OCI-LY1 (cell line): ENCODE results near the gene CA12.

Experiments
- H2AFZ ChIP-seq: fragments of 200-600 bp; sonication (generic), shearing (Covaris generic); 2 replicates; pipeline ENCODE4 v1.6.0; 2014; ENCODE audit warnings: antibody characterized with exemption, mild to moderate bottlenecking, low read length
- H3F3A ChIP-seq: fragments of 200-600 bp; sonication (generic), shearing (Covaris generic); 2 replicates; pipeline ENCODE4 v1.6.0; 2014; ENCODE audit warnings: mild to moderate bottlenecking, antibody characterized with exemption, low read length, moderate library complexity; ENCODE audit not compliant: insufficient read depth
- H3K27ac ChIP-seq: fragments of 200-600 bp; sonication (generic); 2 replicates; pipeline ENCODE4 v1.5.1; 2014; ENCODE audit warnings: low read length, mixed run types, mild to moderate bottlenecking, low read depth; ENCODE audit not compliant: poor library complexity, severe bottlenecking
- H3K27me3 ChIP-seq: fragments of 200-600 bp; sonication (generic); 2 replicates; pipeline ENCODE4 v1.6.0; 2014; ENCODE audit warnings: antibody characterized with exemption, mild to moderate bottlenecking, low read length, moderate library complexity; ENCODE audit not compliant: insufficient read depth
- H3K36me3 ChIP-seq: fragments of 200-600 bp; sonication (generic); 2 replicates; pipeline ENCODE4 v1.6.1; 2014; ENCODE audit warnings: mild to moderate bottlenecking, antibody characterized with exemption, low read length, moderate library complexity, mixed read lengths; ENCODE audit not compliant: insufficient read depth
- H3K4me1 ChIP-seq: fragments of 200-600 bp; sonication (generic); 2 replicates; pipeline ENCODE4 v1.5.1; 2014; ENCODE audit warnings: mild to moderate bottlenecking, low read length, moderate library complexity; ENCODE audit not compliant: insufficient read depth, severe bottlenecking
- H3K4me2 ChIP-seq: fragments of 200-600 bp; sonication (generic), shearing (Covaris generic); 2 replicates; pipeline ENCODE4 v1.6.1; 2014; ENCODE audit warnings: low read length
- H3K4me3 ChIP-seq: fragments of 200-600 bp; sonication (generic); 2 replicates; pipeline ENCODE4 v1.5.1; 2014; ENCODE audit warnings: low read length, low read depth, mild to moderate bottlenecking, mixed read lengths; ENCODE audit not compliant: poor library complexity, severe bottlenecking
- H3K79me2 ChIP-seq: fragments of 200-600 bp; shearing (Covaris generic); 2 replicates; pipeline ENCODE4 v1.6.1; 2016; ENCODE audit warnings: mixed run types, low read length, mixed read lengths; ENCODE audit not compliant: insufficient read depth
- H3K9ac ChIP-seq: fragments of 200-600 bp; sonication (generic), shearing (Covaris generic); 2 replicates; pipeline ENCODE4 v1.6.1; 2014; ENCODE audit warnings: mild to moderate bottlenecking, low read length, mixed read lengths
- H3K9me2 ChIP-seq: fragments of 200-600 bp; sonication (generic), shearing (Covaris generic); 2 replicates; pipeline ENCODE4 v1.6.1; 2014; ENCODE audit warnings: low read depth, mild to moderate bottlenecking, low read length, mixed read lengths
- H3K9me3 ChIP-seq: fragments of 200-600 bp; shearing (Covaris generic); 2 replicates; pipeline ENCODE4 v1.6.1; 2014; ENCODE audit warnings: low read length, mixed read lengths
- H4K20me1 ChIP-seq: fragments of 200-600 bp; sonication (generic), shearing (Covaris generic); 2 replicates; pipeline ENCODE4 v1.6.0; 2016; ENCODE audit warnings: mild to moderate bottlenecking, low read length; ENCODE audit not compliant: insufficient read depth
- CTCF ChIP-seq: fragments of 200-600 bp; sonication (generic), shearing (Covaris generic); IDR thresholded peaks from 2 replicates; pipeline ENCODE4 v1.5.1; 2017; ENCODE audit warnings: mild to moderate bottlenecking, antibody characterized with exemption, low read length, moderate library complexity, mixed read lengths
- EZH2 ChIP-seq: fragments of 200-600 bp; sonication (generic), shearing (Covaris generic); IDR thresholded peaks from 2 replicates; pipeline ENCODE4 v1.8.0; 2017; ENCODE audit warnings: borderline replicate concordance, mixed run types, mild to moderate bottlenecking, antibody characterized with exemption, low read length, moderate library complexity, mixed read lengths

CA12 gene

GRCh38 chr15:63409179-63409578 is 27.5 kb upstream of the CA12 start:
- H3K36me3 ChIP-seq = no peaks in the 10 kb centered on the region
- H3K27me3 ChIP-seq = no peaks in the 10 kb centered on the region
- no peak overlapping the region for H2AFZ ChIP-seq
- no peaks in the 10 kb centered on the region for H3K79me2 ChIP-seq
- H3K4me2 ChIP-seq = no peak overlapping the region
- no peak overlapping the region for H3K27ac ChIP-seq
- TF ChIP-seq CTCF = no peak
- no peak for TF ChIP-seq EZH2
- no peaks in the 10 kb centered on the region for H3K9me3 ChIP-seq
- H3K4me1 ChIP-seq = peaks cover 24% of the 10 kb centered on the region
- no peaks in the 10 kb centered on the region for H3K9me2 ChIP-seq
- no peaks in the 10 kb centered on the region for H4K20me1 ChIP-seq
- H3F3A ChIP-seq = no peaks in the 10 kb centered on the region
- no peak overlapping the region for H3K9ac ChIP-seq
- H3K4me3 ChIP-seq = no peak overlapping the region

- H3F3A ChIP-seq = no peaks in the 10 kb centered on the region
- TF ChIP-seq EZH2 (no peak), CTCF (no peak)
- no peak overlapping the region for H3K4me2 ChIP-seq
- peaks cover 26% of the 10 kb centered on the region for H3K4me1 ChIP-seq
- no peak overlapping the region for H3K27ac ChIP-seq
- H3K9me3 ChIP-seq = no peaks in the 10 kb centered on the region
- H3K9me2 ChIP-seq = no peaks in the 10 kb centered on the region
- no peaks in the 10 kb centered on the region for H3K36me3 ChIP-seq
- H2AFZ ChIP-seq = no peak overlapping the region
- no peak overlapping the region for H3K4me3 ChIP-seq
- no peaks in the 10 kb centered on the region for H4K20me1 ChIP-seq
- no peaks in the 10 kb centered on the region for H3K27me3 ChIP-seq
- no peaks in the 10 kb centered on the region for H3K79me2 ChIP-seq
- H3K9ac ChIP-seq = no peak overlapping the region
Measured at GRCh38 chr15:63408524-63408923, 26.9 kb upstream of the CA12 start.

- H3K4me2 ChIP-seq = no peak overlapping the region
Measured at GRCh38 chr15:63407612-63408011, 26.0 kb upstream of the CA12 start.

More at GRCh38 chr15:63407612-63408011, 26.0 kb upstream of the CA12 start:
- no peak overlapping the region for H3K4me3 ChIP-seq
- H3K4me1 ChIP-seq = peaks cover 28% of the 10 kb centered on the region
- no peak overlapping the region for H3K27ac ChIP-seq
- no peaks in the 10 kb centered on the region for H3K36me3 ChIP-seq
- H2AFZ ChIP-seq = no peak overlapping the region
- H3F3A ChIP-seq = no peaks in the 10 kb centered on the region
- H3K9ac ChIP-seq = no peak overlapping the region
- no peaks in the 10 kb centered on the region for H3K79me2 ChIP-seq
- no peaks in the 10 kb centered on the region for H3K27me3 ChIP-seq
- H3K9me2 ChIP-seq = no peaks in the 10 kb centered on the region
- TF ChIP-seq CTCF (no peak), EZH2 (no peak)
- H4K20me1 ChIP-seq = no peaks in the 10 kb centered on the region
- no peaks in the 10 kb centered on the region for H3K9me3 ChIP-seq
